ENCODE results near the gene TNP2. TPM values are rescaled to one million over a fixed set of nuclear protein-coding genes. Genes with fewer than 3 reads are reported as not detected.
"Not testable (repeated sequence)": the region's sequence is repeated elsewhere in the genome, so short reads cannot be mapped to it uniquely, and the experiment has no call there.

The TNP2 gene
- total and polyA plus RNA-seq, 2 experiments from 2014 or later, result not detected

- Mint-ChIP-seq H3K27ac (no peak overlapping the region), H3K4me1 (peaks cover 2% of the 10 kb centered on the region; the same call in 1 of the 3 replicates), H3K27me3 (ENCODE audit: insufficient read depth, low read depth, poor library complexity) (peaks cover 9% of the 10 kb centered on the region), H3K9me3 (peaks cover 6% of the 10 kb centered on the region), H3K4me3 (no peak overlapping the region), H3K36me3 (ENCODE audit: low read depth) (no peaks in the 10 kb centered on the region)
- DNase-seq (ENCODE audit: low spot score), result peak; percentile 47
- no peaks in the 10 kb centered on the region for H4K20me1 ChIP-seq (replicated peaks; ENCODE audit: insufficient read depth)
- no peak overlapping the region for H3K4me2 ChIP-seq
- TF ChIP-seq EZH2phosphoT487 (IDR thresholded peaks at IDR 0.05; ENCODE audit: unreplicated experiment), result no peak
- TF ChIP-seq ZNF114 (CRISPR knock-in tag; IDR thresholded peaks at IDR 0.05), result no peak
- TF ChIP-seq REST (IDR thresholded peaks at IDR 0.05; ENCODE audit: unreplicated experiment), result no peak
- H3K4me1 ChIP-seq (ENCODE audit: insufficient read depth), result no peaks in the 10 kb centered on the region
- H3K9me2 ChIP-seq (ENCODE audit: insufficient read depth), result no peaks in the 10 kb centered on the region
- peak; percentile 89 for ATAC-seq
- H3K27me3 ChIP-seq (ENCODE audit: insufficient read depth), result no peaks in the 10 kb centered on the region
- H3F3A ChIP-seq (replicated peaks; ENCODE audit: low read depth), result no peaks in the 10 kb centered on the region
- H3K79me2 ChIP-seq (replicated peaks; ENCODE audit: insufficient read depth), result no peaks in the 10 kb centered on the region
- H2AFZ ChIP-seq, result peak overlapping the region; percentile 69
- no peak overlapping the region for H3K27ac ChIP-seq (ENCODE audit: low read depth)
- H3K36me3 ChIP-seq (ENCODE audit: insufficient read depth), result no peaks in the 10 kb centered on the region
- no peak overlapping the region for H3K4me3 ChIP-seq
These were observed 44.8 kb downstream of the TNP2 start for GRCh38 chr16:11224096-11224893.

GRCh38 chr16:11220507-11220906 lies 48.6 kb downstream of the TNP2 start:
- not testable (repeated sequence) for H3K79me2 ChIP-seq (replicated peaks; ENCODE audit: insufficient read depth); H4K20me1 ChIP-seq (replicated peaks; ENCODE audit: insufficient read depth); DNase-seq (ENCODE audit: low spot score); H2AFZ ChIP-seq; H3K4me3 Mint-ChIP-seq; H3F3A ChIP-seq (replicated peaks; ENCODE audit: low read depth); H3K4me2 ChIP-seq; H3K27me3 Mint-ChIP-seq (ENCODE audit: insufficient read depth, low read depth, poor library complexity); H3K27ac ChIP-seq (ENCODE audit: low read depth); H3K9me2 ChIP-seq (ENCODE audit: insufficient read depth); H3K4me1 Mint-ChIP-seq; H3K4me1 ChIP-seq (ENCODE audit: insufficient read depth); H3K27ac Mint-ChIP-seq; ATAC-seq; H3K27me3 ChIP-seq (ENCODE audit: insufficient read depth); H3K4me3 ChIP-seq; H3K36me3 ChIP-seq (ENCODE audit: insufficient read depth)
- H3K36me3 Mint-ChIP-seq (ENCODE audit: low read depth), result peaks cover 16% of the 10 kb centered on the region
- peaks cover 35% of the 10 kb centered on the region for H3K9me3 Mint-ChIP-seq

GRCh38 chr16:11219178-11219577 lies 49.9 kb downstream of the TNP2 start:
- Mint-ChIP-seq H3K4me3 (no peak overlapping the region), H3K27me3 (ENCODE audit: insufficient read depth, low read depth, poor library complexity) (peaks cover 11% of the 10 kb centered on the region), H3K36me3 (ENCODE audit: low read depth) (peaks cover 16% of the 10 kb centered on the region), H3K9me3 (peaks cover 35% of the 10 kb centered on the region), H3K4me1 (0 out of 3 replicates have a peak, but pooled peaks cover 2% of the 10 kb centered on the region), H3K27ac (no peak overlapping the region)
- Histone ChIP-seq H3K27me3 (ENCODE audit: insufficient read depth) (no peaks in the 10 kb centered on the region), H4K20me1 (replicated peaks; ENCODE audit: insufficient read depth) (no peaks in the 10 kb centered on the region), H3F3A (replicated peaks; ENCODE audit: low read depth) (no peaks in the 10 kb centered on the region), H3K36me3 (ENCODE audit: insufficient read depth) (no peaks in the 10 kb centered on the region), H3K9me2 (ENCODE audit: insufficient read depth) (no peaks in the 10 kb centered on the region), H3K4me2 (no peak overlapping the region), H3K4me1 (ENCODE audit: insufficient read depth) (no peaks in the 10 kb centered on the region), H3K27ac (ENCODE audit: low read depth) (no peak overlapping the region), H3K79me2 (replicated peaks; ENCODE audit: insufficient read depth) (no peaks in the 10 kb centered on the region), H2AFZ (no peak overlapping the region), H3K4me3 (no peak overlapping the region)
- ATAC-seq (no peak), DNase-seq (ENCODE audit: low spot score) (no peak)
- TF ChIP-seq ZNF462 (CRISPR knock-in tag; IDR thresholded peaks at IDR 0.05) (no peak), EZH2phosphoT487 (IDR thresholded peaks at IDR 0.05; ENCODE audit: unreplicated experiment) (no peak)
